Epithelial cell of proximal tubule (primary cell): ENCODE results near the gene PIP5KL1. TPM values are rescaled to one million over a fixed set of nuclear protein-coding genes. Genes with fewer than 3 reads are reported as not detected.

Source experiments
- DNase-seq: peaks from one replicate; pipeline ENCODE4 v3.0.0-alpha.2; 2011; ENCODE audit warnings: low read depth
- H3K4me3 ChIP-seq: 2 replicates; pipeline ENCODE4 v1.5.1; 2011; ENCODE audit warnings: low read depth, mild to moderate bottlenecking, low read length
- CTCF ChIP-seq: conservative IDR thresholded peaks from 2 replicates; pipeline ENCODE4 v1.5.1; 2012; ENCODE audit warnings: low read depth, mild to moderate bottlenecking, low read length
- total RNA-seq: library from RNA; depleted of rRNA; stranded (reverse); fragments of >200 nt; gene quantifications from 2 replicates; pipeline ENCODE4 v1.2.3, GENCODE V29; 2015

Gene PIP5KL1
- total RNA-seq, 1 donor from 2014 or later: 6.9 TPM

GRCh38 chr9:127910613-127911205, 19.9 kb downstream of the PIP5KL1 start:
- no peak overlapping the region for H3K4me3 ChIP-seq
- DNase-seq: no peak
- peak; percentile 58 for TF ChIP-seq CTCF

DNA sequence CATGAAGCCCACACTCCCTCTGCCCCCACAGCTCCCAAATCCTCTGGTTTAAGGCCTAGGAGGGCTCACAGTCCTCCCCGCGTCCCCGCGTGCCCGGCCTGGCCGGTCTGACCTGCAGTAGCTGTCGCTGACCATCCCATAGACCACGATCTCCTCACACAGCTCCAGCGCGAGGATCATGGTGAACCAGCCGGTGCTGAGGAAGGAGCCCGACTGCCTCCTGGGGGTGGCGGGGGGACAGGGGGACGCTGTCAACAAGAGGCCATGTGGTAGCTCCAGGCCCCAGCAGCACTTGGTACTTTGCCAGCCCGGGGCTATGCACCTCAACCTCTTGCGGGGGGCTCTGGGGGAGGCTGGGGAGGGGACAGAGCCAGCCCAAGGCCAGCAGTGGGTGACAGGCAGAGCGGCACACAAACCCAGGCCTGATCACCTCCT, 20.7 kb downstream of the PIP5KL1 start:
- no peak for DNase-seq
- H3K4me3 ChIP-seq: no peak overlapping the region
- TF ChIP-seq CTCF: no peak

DNA sequence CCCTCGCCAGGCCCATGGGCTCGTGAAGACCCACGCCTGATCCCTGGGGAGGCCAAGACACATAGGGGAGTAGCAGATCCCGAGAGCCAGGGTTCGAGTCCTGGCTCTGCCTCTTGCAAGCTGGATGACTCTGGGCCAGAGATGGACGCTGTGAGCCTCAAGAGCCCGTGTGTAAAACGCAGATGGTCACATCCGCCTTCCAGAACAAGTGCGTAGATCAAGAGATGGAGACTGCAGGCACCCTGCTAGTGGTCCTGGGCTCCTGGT, 22.0 kb downstream of the PIP5KL1 start:
- no peak overlapping the region for H3K4me3 ChIP-seq
- DNase-seq: no peak
- no peak for TF ChIP-seq CTCF

DNA sequence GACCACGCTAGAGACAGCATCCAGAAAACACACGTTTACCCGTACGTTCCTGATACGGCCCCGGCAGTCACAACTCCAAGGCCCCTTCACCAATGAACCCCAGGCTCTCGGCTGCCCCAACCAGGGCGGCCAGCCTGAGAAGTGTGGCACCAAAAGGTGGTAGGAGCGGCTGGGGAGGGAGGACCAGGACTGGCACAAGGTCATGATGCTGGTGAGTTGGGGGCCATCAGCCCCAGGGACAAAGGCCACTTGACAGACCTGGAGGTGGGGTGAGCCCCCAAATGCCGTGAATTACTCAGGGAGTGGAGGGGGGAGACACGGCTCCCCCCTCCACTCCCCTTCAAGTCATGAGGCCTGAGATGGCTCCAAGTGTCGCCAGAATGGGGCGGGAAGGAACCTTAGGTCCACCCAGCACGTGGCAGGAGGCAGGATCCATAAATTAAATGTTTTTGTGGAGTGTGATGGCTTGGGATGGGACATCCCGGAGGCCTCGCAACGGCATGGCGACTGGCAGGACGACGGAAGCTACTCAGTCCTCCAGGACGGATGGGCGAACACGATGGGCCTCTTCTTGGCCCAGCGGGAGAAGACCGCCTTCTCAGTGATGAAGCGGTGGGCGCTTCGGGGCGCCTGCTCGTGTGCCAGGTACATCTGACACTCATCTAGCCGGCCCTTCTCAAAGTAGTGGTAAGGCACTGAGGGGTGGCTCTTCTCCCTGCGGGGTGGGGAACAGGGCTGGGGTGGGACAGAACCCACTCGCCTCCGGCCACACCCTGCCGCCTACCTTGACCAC, 22.5 kb downstream of the PIP5KL1 start:
- H3K4me3 ChIP-seq: no peak overlapping the region
- DNase-seq: no peak
- no peak for TF ChIP-seq CTCF

GRCh38 chr9:127905788-127906191, 24.8 kb downstream of the PIP5KL1 start:
- no peak for DNase-seq
- no peak overlapping the region for H3K4me3 ChIP-seq
- no peak for TF ChIP-seq CTCF

DNA sequence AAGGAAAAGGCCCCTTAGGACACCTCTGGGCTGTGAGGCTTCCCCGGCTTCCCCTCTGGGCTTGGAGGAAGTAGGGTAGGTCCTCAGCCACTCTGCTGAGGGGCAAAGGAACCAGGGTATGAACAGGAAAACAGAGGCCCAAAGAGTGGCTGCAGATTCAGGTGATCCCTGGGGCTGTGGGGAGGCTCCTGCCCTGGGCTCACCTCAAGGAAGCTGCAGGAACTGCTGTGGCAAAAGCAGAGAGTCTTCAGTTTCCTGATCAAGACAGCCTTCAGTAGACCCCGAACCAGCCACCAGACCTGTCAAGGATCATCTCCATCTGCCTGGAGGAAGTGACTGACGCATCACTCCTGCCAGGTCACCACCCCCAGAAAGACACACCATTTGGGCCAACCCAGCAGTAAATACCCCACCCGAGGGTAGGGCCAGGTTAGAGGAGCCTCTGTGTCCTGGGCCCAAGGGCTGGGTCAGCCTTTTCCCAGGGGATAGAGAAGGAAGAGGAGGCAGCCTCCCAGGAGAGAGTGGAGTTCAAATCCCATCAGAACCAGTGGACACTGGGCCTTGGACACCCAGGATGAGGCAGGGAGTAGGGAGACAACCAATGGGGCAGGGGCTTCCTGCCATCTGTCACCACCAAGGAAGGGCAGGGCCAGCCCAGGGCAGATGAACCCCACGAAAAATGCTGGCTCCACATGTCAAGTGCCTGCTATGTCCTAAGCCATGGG, 25.4 kb downstream of the PIP5KL1 start:
- H3K4me3 ChIP-seq: no peak overlapping the region
- no peak for TF ChIP-seq CTCF
- no peak for DNase-seq

DNA sequence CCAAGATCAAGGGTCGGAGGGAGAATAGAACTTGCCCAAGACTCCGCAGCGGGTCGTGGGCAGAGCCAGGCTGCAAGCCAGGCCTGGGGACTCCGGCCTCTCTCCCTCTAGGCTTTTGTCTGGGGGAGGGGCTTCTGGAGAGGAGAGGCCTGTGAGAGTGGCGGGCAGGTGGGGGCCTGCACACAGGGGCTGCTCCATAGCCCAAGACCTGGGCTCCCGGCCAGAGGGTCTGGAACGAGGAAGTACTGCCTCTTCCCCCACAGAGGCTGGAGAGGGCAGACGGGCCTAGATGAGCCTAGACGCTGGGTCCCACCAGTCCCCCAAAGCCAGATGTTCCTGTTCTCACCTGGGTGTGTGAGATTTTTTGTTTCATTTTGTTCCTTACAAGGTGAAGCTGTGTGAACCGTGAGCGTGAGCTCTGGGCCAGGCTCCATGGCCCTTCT, 26.0 kb downstream of the PIP5KL1 start:
- no peak for TF ChIP-seq CTCF
- H3K4me3 ChIP-seq: no peak overlapping the region
- DNase-seq: no peak
